Mucosa of stomach (tissue), 1 donor: ENCODE data around the gene MLLT3.

Experiments used
- H3K27me3 ChIP-seq: one replicate; pipeline ENCODE4 v1.7.0; 2013; ENCODE audit warnings: mild to moderate bottlenecking, low read length; ENCODE audit not compliant: control insufficient read depth, insufficient read depth
- H3K36me3 ChIP-seq: one replicate; pipeline ENCODE4 v1.7.0; 2013; ENCODE audit warnings: low read length; ENCODE audit not compliant: control insufficient read depth, insufficient read depth
- H3K4me1 ChIP-seq: one replicate; pipeline ENCODE4 v1.7.0; 2013; ENCODE audit warnings: mild to moderate bottlenecking, low read length; ENCODE audit not compliant: control insufficient read depth, insufficient read depth
- H3K4me3 ChIP-seq: one replicate; pipeline ENCODE4 v1.7.0; 2013; ENCODE audit warnings: low read length
- H3K9ac ChIP-seq: one replicate; pipeline ENCODE4 v1.7.0; 2013; ENCODE audit warnings: mild to moderate bottlenecking, low read length, moderate library complexity
- H3K9me3 ChIP-seq: one replicate; pipeline ENCODE4 v1.7.0; 2013; ENCODE audit warnings: mild to moderate bottlenecking, low read length, moderate library complexity; ENCODE audit not compliant: control insufficient read depth
- donor health status: Pancreatic carcinoma.

The MLLT3 gene

DNA sequence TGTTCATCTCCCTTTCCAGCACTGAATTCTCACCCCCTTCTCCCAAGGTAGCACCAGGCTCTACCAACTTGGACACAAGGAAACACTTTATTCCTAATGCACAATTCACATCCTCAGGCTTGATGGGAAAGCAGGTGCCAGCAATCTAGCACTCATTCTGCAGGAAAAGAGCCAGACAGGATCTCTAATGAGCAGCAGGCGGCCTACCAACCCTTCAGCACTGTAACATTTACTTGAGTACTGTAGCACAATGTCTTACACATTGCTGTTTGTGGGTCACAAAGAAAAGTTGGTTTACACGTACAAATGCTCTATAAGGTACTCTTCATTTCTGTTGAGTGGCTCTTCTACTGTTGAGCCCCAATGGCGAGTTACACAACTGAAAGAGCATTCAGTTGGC lies 254.4 kb downstream of the MLLT3 start:
- Histone ChIP-seq H3K9ac (no peak overlapping the region), H3K36me3 (no peaks in the 10 kb centered on the region), H3K27me3 (no peaks in the 10 kb centered on the region), H3K4me1 (no peaks in the 10 kb centered on the region), H3K9me3 (no peaks in the 10 kb centered on the region), H3K4me3 (no peak overlapping the region)

DNA sequence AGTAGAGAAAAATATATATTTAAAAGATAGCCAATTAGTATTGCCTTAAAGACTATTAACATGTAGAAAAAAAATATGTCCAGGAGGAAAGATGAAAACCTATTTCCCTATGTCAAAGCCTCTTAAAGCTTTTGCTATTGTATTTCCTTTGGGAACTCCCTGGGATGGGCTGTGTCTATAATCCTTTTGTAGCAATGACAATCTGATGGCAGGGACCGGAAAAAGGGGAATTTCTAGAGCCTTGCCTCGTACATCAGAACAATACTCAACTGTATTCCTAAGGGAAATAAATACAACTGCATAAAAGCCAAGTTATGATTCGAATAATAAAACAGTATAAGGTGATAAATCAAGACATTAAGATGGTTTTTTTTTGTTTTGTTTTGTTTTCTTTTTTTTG lies 257.3 kb downstream of the MLLT3 start:
- no peaks in the 10 kb centered on the region for H3K36me3 ChIP-seq
- H3K4me3 ChIP-seq = no peak overlapping the region
- no peaks in the 10 kb centered on the region for H3K9me3 ChIP-seq
- no peak overlapping the region for H3K9ac ChIP-seq
- no peaks in the 10 kb centered on the region for H3K4me1 ChIP-seq
- H3K27me3 ChIP-seq = no peaks in the 10 kb centered on the region

- H3K4me1 ChIP-seq = peaks cover 5% of the 10 kb centered on the region
- no peaks in the 10 kb centered on the region for H3K27me3 ChIP-seq
- H3K4me3 ChIP-seq = no peak overlapping the region
- no peaks in the 10 kb centered on the region for H3K9me3 ChIP-seq
- no peaks in the 10 kb centered on the region for H3K36me3 ChIP-seq
- no peak overlapping the region for H3K9ac ChIP-seq
Measured at GRCh38 chr9:20363233-20363632, 259.1 kb downstream of the MLLT3 start.

- Histone ChIP-seq H3K9ac (no peak overlapping the region), H3K4me1 (peaks cover 10% of the 10 kb centered on the region), H3K27me3 (no peaks in the 10 kb centered on the region), H3K36me3 (no peaks in the 10 kb centered on the region), H3K4me3 (no peak overlapping the region), H3K9me3 (no peaks in the 10 kb centered on the region)
Measured at GRCh38 chr9:20361656-20362570, 260.4 kb downstream of the MLLT3 start.

DNA sequence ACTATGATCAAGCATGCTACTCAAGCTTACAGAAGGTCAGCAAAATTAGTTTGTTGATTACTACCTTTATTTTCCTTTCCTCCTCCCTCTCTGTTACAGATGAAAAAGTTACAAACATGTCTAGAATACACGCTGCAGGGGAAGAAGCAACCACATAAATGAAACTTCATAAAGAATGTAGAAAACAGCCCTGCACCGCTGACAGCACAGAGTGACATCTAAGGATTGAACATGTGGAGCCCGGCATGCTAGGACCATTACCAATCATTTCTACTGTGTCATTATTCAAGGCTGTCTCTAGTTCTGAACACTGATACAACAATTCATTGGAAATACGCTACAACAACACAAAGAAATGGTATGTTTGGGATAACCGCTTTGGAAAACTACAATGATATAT lies 261.1 kb downstream of the MLLT3 start:
- Histone ChIP-seq H3K4me1 (peaks cover 17% of the 10 kb centered on the region), H3K27me3 (no peaks in the 10 kb centered on the region), H3K4me3 (no peak overlapping the region), H3K9me3 (no peaks in the 10 kb centered on the region), H3K36me3 (no peaks in the 10 kb centered on the region), H3K9ac (no peak overlapping the region)

DNA sequence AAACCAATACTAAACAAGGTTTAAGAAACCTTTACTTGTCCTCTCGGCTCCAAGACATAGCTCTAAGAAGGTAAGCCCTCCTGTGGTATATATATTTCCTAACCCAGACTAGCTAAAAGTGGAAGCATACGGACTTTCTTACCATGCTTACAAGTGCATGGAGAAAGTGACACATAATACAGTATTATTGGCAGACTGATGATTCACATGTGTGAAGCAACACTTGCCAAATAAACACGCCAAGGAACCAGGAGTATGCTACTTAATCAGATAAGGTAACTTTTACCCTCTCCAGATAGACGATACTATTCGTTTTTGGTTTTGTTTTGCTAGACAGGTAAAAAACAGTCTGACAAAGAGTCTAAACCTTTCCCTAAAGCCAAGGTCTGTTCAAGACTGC lies 264.1 kb downstream of the MLLT3 start:
- no peaks in the 10 kb centered on the region for H3K9me3 ChIP-seq
- H3K4me1 ChIP-seq = peaks cover 17% of the 10 kb centered on the region
- H3K27me3 ChIP-seq = no peaks in the 10 kb centered on the region
- H3K36me3 ChIP-seq = no peaks in the 10 kb centered on the region
- no peak overlapping the region for H3K4me3 ChIP-seq
- no peak overlapping the region for H3K9ac ChIP-seq

- Histone ChIP-seq H3K9me3 (no peaks in the 10 kb centered on the region), H3K4me3 (no peak overlapping the region), H3K9ac (no peak overlapping the region), H3K27me3 (no peaks in the 10 kb centered on the region), H3K36me3 (no peaks in the 10 kb centered on the region), H3K4me1 (peaks cover 17% of the 10 kb centered on the region)
Measured at GRCh38 chr9:20357037-20357432, 265.3 kb downstream of the MLLT3 start.

- no peaks in the 10 kb centered on the region for H3K27me3 ChIP-seq
- no peaks in the 10 kb centered on the region for H3K36me3 ChIP-seq
- H3K9ac ChIP-seq = no peak overlapping the region
- no peak overlapping the region for H3K4me3 ChIP-seq
- peaks cover 17% of the 10 kb centered on the region for H3K4me1 ChIP-seq
- no peaks in the 10 kb centered on the region for H3K9me3 ChIP-seq
Measured at GRCh38 chr9:20356403-20357036, 265.8 kb downstream of the MLLT3 start.

DNA sequence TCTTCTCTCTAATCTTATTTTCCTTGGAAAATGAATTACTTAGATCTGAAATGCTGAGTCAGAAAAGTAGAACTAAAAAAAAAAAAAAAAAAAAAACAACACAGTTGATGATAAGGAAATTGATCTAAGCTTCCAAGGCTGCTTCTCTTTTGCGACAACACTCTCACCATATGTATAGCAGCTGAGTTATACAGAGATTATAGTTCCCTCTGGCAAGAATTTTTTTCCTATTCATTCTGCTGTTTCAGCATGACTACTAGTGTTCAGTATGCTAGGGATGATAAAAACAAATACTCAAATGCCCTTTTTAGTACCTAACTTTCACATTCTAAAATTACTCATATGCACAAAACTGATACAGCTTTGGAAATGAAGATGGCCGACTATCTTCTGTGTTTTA lies 267.3 kb downstream of the MLLT3 start:
- H3K9me3 ChIP-seq = no peaks in the 10 kb centered on the region
- no peak overlapping the region for H3K9ac ChIP-seq
- H3K4me1 ChIP-seq = peaks cover 17% of the 10 kb centered on the region
- H3K27me3 ChIP-seq = no peaks in the 10 kb centered on the region
- no peak overlapping the region for H3K4me3 ChIP-seq
- no peaks in the 10 kb centered on the region for H3K36me3 ChIP-seq

DNA sequence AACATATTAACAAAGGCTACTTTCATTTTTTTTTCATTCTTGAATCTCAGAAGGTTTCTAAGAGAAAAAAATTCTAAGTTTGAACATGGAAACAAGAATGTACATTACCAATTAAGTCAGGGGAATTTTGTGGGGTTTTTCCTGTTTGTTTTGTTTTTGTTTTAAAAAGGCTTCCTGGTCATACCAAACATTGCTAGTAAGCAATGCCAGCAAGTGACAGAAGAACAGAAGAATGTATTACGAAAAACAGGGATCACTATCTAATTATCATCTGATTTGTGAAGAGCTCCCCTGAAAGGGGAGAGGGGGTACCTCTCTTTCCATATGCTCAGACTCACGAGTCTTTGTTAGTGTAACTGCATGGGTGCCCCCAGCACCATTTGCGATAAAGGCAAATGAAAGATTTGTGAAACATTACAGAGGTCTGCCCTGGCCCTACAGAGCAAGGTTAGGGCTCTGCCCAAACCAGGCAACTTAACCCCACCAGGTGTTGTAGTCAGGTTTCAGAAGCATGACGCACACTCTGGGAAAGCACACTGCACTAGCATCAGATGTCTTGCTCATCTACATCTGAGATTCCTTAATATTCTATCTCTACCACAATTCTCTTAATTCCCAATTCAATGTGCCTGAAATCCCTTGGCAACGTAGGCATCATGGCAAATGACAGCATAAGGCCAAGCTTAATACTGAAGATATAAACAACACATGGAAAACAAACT lies 268.2 kb downstream of the MLLT3 start:
- H3K36me3 ChIP-seq = no peaks in the 10 kb centered on the region
- H3K9ac ChIP-seq = no peak overlapping the region
- no peak overlapping the region for H3K4me3 ChIP-seq
- no peaks in the 10 kb centered on the region for H3K9me3 ChIP-seq
- no peaks in the 10 kb centered on the region for H3K27me3 ChIP-seq
- peaks cover 17% of the 10 kb centered on the region for H3K4me1 ChIP-seq

DNA sequence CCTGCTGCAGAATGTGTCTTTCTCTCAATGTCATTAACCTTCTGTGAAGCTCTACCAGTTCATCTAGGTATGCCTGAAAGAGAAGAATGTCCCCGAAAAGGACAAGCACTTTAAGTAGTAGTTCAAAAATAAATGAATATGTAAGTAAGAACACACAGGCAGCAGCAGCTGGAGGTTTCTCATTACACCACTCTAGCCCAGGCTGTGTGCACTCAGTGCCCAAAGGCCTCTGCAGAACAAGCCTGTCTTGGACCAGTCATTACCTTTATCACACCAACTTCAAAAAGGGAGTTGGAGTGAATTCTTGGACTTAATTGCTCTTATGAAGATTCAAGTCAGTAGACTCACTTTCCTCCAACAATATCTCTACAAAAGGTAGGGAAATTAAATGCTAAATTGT lies 268.8 kb downstream of the MLLT3 start:
- Histone ChIP-seq H3K4me1 (peaks cover 16% of the 10 kb centered on the region), H3K4me3 (no peak overlapping the region), H3K27me3 (no peaks in the 10 kb centered on the region), H3K9ac (no peak overlapping the region), H3K9me3 (no peaks in the 10 kb centered on the region), H3K36me3 (no peaks in the 10 kb centered on the region)

DNA sequence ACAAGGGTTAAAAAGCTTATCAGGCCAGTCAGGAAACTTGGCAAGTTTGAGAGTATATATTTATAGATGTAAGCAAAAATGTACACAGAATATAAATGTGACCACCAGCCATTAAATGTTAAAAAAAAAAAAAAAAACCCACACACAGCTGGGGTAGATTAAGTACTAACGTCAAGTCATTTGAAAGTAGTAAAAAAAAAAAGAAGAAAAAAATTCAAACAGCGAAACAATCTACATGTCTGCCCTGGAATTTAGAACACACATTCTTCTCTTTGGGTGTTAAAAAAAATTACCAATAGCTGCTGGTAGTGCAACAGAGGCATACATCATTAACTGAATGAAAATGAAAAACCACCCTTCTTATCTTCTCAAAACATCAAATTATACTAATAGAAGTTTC lies 269.7 kb downstream of the MLLT3 start:
- H3K4me3 ChIP-seq = no peak overlapping the region

More for the DNA sequence above, 269.7 kb downstream of the MLLT3 start:
- Histone ChIP-seq H3K9ac (no peak overlapping the region), H3K9me3 (no peaks in the 10 kb centered on the region), H3K27me3 (no peaks in the 10 kb centered on the region), H3K4me1 (peaks cover 12% of the 10 kb centered on the region), H3K36me3 (no peaks in the 10 kb centered on the region)
